ENCODE measurements around the gene RAB10. TPM values are rescaled to one million over a fixed set of nuclear protein-coding genes. Genes with fewer than 3 reads are reported as not detected.

The RAB10 gene
- total RNA-seq, 1 donor from 2014 or later: 135 TPM

DNA sequence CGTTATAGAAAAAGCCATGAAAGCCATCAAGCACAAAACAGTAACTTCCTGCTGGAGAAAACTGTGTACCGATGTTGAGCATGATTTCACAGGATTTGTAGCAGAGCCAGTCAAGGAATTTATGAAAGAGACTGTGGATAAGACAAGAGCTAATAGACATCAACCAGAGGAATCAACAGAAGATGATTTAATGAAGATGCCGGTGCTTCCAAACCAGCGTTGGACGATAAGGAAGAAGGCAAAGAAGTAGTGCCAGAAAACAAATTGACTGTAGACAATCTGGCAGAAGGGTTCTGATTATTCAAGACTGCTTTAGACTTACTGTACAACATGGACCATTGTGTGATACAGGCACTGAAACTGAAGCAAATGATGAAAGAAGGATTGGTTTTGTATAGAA, 89.5 kb downstream of the RAB10 start:
- no peak for DNase-seq (ENCODE audit: extremely low spot score in 2 of 2)
- Histone ChIP-seq H3K9me3 (no peaks in the 10 kb centered on the region), H3K4me3 (no peak overlapping the region), H3K27me3 (no peaks in the 10 kb centered on the region), H3K36me3 (peaks cover 0 to 9% of the 10 kb centered on the region in 2 donors), H3K4me1 (peaks cover 25% of the 10 kb centered on the region), H3K27ac (no peak overlapping the region)
- no peak for TF ChIP-seq POLR2A (IDR thresholded peaks at IDR 0.05)
- TF ChIP-seq, protein P1, sequence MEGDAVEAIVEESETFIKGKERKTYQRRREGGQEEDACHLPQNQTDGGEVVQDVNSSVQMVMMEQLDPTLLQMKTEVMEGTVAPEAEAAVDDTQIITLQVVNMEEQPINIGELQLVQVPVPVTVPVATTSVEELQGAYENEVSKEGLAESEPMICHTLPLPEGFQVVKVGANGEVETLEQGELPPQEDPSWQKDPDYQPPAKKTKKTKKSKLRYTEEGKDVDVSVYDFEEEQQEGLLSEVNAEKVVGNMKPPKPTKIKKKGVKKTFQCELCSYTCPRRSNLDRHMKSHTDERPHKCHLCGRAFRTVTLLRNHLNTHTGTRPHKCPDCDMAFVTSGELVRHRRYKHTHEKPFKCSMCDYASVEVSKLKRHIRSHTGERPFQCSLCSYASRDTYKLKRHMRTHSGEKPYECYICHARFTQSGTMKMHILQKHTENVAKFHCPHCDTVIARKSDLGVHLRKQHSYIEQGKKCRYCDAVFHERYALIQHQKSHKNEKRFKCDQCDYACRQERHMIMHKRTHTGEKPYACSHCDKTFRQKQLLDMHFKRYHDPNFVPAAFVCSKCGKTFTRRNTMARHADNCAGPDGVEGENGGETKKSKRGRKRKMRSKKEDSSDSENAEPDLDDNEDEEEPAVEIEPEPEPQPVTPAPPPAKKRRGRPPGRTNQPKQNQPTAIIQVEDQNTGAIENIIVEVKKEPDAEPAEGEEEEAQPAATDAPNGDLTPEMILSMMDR (IDR thresholded peaks at IDR 0.05): no peak
- TF ChIP-seq POLR2AphosphoS5 (IDR thresholded peaks at IDR 0.05; ENCODE audit: insufficient read depth in 1 of 2, low read depth in 1 of 2): no peak
- intact Hi-C loops (cut with DNase I): no loop called here

DNA sequence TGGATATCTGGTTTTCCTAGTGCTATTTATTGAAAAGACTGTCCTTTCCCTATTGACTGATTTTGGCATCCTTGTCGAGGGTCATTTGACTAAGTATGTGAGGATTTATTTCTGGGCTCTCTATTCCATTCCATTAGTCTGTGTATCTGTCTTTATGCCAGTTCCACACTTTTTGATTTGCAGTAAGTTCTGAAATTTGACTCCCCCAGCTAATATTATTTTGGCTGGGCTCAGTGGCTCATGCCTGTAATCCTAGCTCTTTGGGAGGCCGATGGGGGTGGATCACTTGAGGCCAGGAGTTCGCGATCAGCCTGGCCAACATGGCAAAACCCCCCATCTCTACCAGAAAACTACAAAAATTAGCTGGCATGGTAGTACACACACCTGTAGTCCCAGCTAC, 92.2 kb downstream of the RAB10 start:
- DNase-seq (ENCODE audit: extremely low spot score in 2 of 2): no peak
- H3K27ac ChIP-seq: no peak overlapping the region
- peaks cover 11% of the 10 kb centered on the region for H3K4me1 ChIP-seq
- H3K27me3 ChIP-seq: no peaks in the 10 kb centered on the region
- no peaks in the 10 kb centered on the region for H3K9me3 ChIP-seq
- no peak for TF ChIP-seq POLR2A (IDR thresholded peaks at IDR 0.05)
- TF ChIP-seq POLR2AphosphoS5 (IDR thresholded peaks at IDR 0.05; ENCODE audit: insufficient read depth in 1 of 2, low read depth in 1 of 2): no peak
- TF ChIP-seq, protein P1 (IDR thresholded peaks at IDR 0.05): no peak
- H3K36me3 ChIP-seq: peaks cover 0 to 10% of the 10 kb centered on the region in 2 donors
- no peak overlapping the region for H3K4me3 ChIP-seq
- intact Hi-C loops (cut with DNase I): no loop called here

DNA sequence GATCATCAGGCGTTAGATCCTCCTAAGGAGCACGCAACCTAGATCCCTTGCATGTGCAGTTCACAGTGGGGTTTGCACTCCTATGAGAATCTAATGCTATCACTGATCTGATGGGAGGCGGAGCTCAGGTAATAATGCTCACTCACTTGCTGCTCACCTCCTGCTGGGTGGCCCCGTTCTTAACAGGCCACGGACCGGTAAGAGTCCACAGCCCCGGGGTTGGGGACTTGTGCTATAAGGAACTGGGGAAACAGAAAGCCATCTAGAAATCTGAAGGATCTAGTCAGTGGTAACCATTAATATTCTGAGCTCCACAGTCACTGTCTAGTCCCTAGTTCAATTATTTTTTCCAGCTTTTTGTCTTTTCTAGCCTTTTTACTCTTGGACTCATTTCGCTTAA, 94.3 kb downstream of the RAB10 start:
- TF ChIP-seq POLR2AphosphoS5 (IDR thresholded peaks at IDR 0.05; ENCODE audit: insufficient read depth in 1 of 2, low read depth in 1 of 2) (no peak), POLR2A (IDR thresholded peaks at IDR 0.05) (no peak)
- TF ChIP-seq, protein P1 (IDR thresholded peaks at IDR 0.05): no peak
- Histone ChIP-seq H3K4me3 (no peak overlapping the region), H3K27ac (no peak overlapping the region), H3K27me3 (no peaks in the 10 kb centered on the region), H3K4me1 (peaks cover 7% of the 10 kb centered on the region), H3K9me3 (no peaks in the 10 kb centered on the region), H3K36me3 (peaks cover 0 to 10% of the 10 kb centered on the region in 2 donors)
- intact Hi-C loops (cut with DNase I): no loop called here
- DNase-seq (ENCODE audit: extremely low spot score in 2 of 2): no peak

DNA sequence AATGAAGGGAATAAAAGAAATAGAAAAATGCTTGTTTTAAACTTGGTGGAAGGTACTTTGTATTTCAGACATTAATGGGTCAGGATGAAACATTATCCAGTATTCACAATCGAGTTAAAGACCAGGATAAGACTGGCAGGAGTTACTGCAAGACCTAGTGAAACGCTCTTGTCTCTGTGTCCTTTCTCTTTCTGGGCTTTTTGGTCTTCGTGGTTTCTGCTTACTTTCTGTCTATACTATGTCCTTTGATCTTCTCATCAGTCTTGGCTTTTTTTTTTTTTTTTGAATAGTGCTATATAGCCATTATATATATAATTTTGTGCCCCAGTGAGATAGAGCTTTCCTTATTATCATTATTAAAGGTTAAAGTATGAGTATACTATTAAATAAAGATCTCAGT, 96.9 kb downstream of the RAB10 start:
- intact Hi-C loops (cut with DNase I): no loop called here
- no peak for DNase-seq (ENCODE audit: extremely low spot score in 2 of 2)
- H3K9me3 ChIP-seq: no peaks in the 10 kb centered on the region
- peaks cover 0 to 11% of the 10 kb centered on the region in 2 donors for H3K36me3 ChIP-seq
- TF ChIP-seq, protein P1 (IDR thresholded peaks at IDR 0.05): no peak
- TF ChIP-seq POLR2AphosphoS5 (IDR thresholded peaks at IDR 0.05; ENCODE audit: insufficient read depth in 1 of 2, low read depth in 1 of 2) (no peak), POLR2A (IDR thresholded peaks at IDR 0.05) (no peak)
- no peak overlapping the region for H3K4me3 ChIP-seq
- peaks cover 7% of the 10 kb centered on the region for H3K4me1 ChIP-seq
- H3K27me3 ChIP-seq: no peaks in the 10 kb centered on the region
- H3K27ac ChIP-seq: no peak overlapping the region

DNA sequence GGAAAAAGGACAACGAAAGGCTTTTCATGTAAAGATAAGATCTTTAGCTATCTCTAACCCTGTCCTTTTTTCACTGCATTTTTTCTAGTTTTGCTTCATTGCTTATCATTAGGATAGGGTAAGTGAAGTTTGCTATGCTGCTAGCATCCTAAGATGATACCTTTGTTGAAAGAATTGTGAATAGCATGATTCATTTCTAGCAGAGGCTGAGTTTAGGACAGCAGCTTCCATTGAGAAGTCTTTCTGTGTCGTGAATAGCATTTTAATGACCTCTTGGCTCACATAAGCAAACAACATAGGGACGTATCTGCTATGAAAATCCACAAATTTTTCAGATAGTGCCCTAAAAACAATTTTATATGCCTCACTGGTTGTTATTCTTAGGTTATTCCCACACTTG, 102.6 kb downstream of the RAB10 start:
- Histone ChIP-seq H3K4me1 (no peaks in the 10 kb centered on the region), H3K27ac (no peak overlapping the region), H3K4me3 (no peak overlapping the region), H3K36me3 (peaks cover 0 to 6% of the 10 kb centered on the region in 2 donors), H3K27me3 (no peaks in the 10 kb centered on the region), H3K9me3 (no peaks in the 10 kb centered on the region)
- intact Hi-C loops (cut with DNase I): no loop called here
- TF ChIP-seq POLR2A (IDR thresholded peaks at IDR 0.05) (no peak), POLR2AphosphoS5 (IDR thresholded peaks at IDR 0.05; ENCODE audit: insufficient read depth in 1 of 2, low read depth in 1 of 2) (no peak)
- TF ChIP-seq, protein P1 (IDR thresholded peaks at IDR 0.05): no peak
- no peak for DNase-seq (ENCODE audit: extremely low spot score in 2 of 2)
